NCI-H128 (cell line): ENCODE results near the gene PNPLA7.
"Not testable (repeated sequence)": the region's sequence is repeated elsewhere in the genome, so short reads cannot be mapped to it uniquely, and the experiment has no call there.

ENCODE experiments used
- DNase-seq: peaks from one replicate; lab custom pipeline; 2025; ENCODE audit not compliant: unreplicated experiment; lab: John Stamatoyannopoulos, UW

The PNPLA7 gene

DNA sequence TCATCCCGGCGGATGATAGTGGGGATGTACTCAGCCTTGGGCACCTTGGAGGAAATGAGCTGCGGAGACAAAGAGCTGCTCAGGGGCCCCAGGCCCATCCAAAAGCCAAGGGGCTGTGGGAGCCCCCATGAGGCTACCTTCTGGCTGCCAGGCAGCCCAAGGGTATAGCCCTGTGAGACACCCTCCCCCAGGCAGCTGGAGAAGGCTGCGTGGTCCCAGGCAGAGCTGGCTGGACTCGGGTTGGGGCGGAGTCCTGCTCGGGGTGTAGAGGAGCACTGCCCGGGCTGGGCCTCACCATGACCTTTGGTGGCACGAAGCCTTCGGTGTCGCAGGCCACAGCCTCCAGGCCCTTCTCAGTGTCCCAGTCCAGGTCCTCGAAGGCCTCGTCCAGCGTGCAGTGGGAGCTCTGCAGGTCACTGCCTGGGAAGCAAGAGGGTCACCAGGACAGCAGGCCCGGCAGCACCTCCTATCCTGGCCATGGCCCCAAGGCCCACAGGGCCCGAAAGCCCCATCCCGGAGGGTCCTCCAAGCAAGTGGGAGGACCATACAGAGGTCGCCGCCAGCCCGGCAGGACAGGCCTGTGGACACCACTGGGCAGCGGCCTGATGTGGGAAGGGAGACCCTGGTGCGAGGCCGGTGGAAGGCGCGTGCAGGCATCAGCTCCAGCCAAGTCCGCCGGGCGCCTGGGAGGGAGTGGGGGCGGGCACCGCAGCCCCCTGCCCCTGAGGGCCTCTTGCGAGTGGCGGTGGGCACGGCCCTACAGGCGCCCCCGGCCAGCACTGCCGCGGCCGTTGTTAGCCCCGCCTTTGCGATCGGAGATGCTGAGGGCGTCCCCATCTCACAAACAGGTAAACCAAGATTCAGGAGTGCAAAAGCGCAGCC, 97.2 kb downstream of the PNPLA7 start:
- DNase-seq = no peak

GRCh38 chr9:137452006-137452760, 98.0 kb downstream of the PNPLA7 start:
- DNase-seq = no peak

- DNase-seq = not testable (repeated sequence)
Measured at GRCh38 chr9:137451264-137452005, 98.8 kb downstream of the PNPLA7 start.

DNA sequence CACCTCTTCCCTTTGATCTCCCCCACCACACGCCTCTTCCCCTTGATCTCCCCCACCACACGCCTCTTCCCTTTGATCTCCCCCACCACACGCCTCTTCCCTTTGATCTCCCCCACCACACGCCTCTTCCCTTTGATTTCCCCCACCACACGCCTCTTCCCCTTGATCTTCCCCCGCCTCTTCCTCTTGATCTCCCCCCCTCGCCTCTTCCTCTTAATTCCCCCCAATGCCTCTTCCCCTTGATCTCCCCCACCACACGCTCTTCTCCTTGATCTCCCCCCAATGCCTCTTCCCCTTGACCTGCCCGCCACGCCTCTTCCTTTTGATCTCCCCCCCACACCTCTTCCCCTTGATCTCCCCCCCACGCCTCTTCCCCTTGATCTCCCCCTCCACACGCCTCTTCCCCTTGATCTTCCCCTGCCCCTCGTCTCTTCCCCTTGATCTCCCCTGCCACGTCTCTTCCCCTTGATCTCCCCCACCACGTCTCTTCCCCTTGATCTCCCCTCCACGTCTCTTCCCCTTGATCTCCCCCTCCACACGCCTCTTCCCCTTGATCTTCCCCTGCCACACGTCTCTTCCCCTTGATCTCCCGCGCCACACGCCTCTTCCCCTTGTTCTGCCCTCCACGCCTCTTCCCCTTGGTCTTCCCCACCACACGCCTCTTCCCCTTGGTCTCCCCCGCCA, 99.5 kb downstream of the PNPLA7 start:
- not testable (repeated sequence) for DNase-seq

GRCh38 chr9:137449931-137450538, 100.2 kb downstream of the PNPLA7 start:
- no peak for DNase-seq

DNA sequence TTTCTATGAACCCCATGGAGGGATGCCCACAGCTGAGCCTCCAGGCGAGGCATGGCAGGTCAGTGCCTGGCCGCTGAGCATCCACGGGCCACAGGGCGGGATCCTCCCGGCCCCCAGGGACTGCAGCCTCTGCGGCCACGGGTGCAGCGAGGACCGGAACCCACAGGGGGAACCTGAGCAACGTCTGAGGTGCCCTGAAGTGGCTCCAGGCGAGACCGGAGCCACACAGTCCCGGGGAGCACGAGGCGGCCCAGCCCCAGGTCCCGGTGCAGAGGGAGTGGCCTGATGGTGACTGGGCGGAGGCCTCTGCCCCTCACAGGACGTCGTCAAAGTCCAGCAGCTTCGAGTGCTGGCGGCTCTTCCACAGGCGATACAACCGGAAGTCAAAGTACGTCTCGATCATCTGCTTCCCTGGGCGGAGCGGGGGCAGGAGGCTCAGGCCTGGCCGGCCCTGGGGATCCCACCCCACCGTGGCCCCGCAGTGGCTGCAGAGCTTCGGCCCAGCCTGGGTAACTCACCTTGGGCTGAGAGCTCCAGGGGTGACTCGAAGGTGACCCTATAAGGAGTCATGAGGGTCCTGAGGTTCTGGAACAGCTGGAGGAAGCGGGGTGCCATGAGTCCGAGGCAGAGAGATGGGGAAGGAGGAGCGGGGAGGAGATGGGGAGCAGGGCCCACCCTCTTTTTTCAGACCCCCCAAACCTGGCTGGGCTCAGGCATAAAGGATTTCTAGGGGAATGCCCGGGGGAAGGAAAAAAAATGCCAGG, 100.9 kb downstream of the PNPLA7 start:
- DNase-seq = no peak

GRCh38 chr9:137448602-137448962, 101.6 kb downstream of the PNPLA7 start:
- no peak for DNase-seq

DNA sequence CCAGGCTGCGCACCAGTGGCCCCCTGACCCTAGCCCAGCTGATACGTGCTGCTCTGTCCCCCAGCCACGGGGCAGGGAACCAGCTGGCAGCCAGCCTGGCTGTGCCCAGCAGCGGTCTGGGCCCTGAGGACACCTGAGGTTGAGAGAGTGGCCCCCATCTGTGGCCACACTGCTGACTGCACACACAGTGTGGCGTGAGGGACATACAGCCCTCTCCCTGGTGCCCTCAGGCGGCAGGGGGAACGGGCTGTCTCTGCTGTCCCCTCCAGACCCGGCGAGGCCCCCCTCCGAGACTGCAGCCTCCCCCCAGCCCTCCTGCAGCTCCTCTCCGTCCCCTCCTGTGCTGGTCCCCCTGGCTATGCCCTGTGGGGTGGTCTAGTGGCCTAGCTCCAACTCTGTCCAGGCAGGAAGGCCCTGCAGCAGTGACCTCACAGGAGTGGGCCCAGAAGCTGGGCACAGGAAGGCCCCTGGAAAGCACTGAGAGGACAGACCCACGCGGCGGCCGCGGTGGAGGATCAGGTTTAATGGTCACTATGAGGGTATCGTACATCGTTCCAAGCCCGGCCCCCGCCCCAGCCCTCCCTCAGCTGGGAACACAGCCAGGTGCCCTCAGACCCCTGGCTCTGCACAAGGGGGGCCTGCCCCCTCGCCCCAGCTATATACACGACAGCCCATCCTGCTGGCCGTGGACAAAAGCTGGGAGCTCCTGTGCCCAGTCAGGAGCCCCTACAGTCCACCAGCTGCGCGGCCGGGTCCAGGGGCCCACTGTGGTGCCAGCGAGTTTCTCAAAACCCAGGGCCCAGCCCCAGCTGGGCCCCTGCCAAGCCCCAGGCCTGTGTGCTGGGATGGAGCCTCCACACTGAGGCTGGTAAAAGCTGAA, 102.2 kb downstream of the PNPLA7 start:
- DNase-seq = no peak

GRCh38 chr9:137446851-137447471, 103.2 kb downstream of the PNPLA7 start:
- no peak for DNase-seq

- no peak for DNase-seq
Measured at GRCh38 chr9:137445930-137446431, 104.2 kb downstream of the PNPLA7 start.

DNA sequence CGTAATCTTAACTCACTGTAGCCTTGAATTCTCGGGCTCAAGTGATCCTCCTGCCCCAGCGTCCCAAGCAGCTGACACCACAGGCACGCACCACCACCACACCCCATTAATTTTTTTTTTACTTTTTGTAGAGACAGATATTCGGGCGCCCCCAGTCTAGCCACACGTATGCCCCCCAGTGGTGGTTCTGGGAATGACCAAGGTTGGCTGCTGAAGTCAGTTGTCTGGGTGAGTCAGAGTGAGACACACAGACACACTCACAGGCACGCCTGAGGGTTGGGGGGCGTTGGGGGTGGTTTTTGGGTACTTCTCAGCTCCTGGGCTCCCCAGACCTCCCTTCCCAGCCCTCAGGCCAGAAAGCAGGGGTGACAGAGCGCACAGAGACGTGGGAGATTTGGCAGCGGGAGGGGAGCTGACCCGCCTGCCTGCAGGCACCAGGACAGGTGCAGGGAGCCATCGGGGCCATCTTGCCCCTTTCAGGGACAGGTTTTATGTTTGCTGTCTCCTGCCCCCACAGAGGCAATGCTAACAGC, 104.9 kb downstream of the PNPLA7 start:
- DNase-seq = peak; percentile 74

DNA sequence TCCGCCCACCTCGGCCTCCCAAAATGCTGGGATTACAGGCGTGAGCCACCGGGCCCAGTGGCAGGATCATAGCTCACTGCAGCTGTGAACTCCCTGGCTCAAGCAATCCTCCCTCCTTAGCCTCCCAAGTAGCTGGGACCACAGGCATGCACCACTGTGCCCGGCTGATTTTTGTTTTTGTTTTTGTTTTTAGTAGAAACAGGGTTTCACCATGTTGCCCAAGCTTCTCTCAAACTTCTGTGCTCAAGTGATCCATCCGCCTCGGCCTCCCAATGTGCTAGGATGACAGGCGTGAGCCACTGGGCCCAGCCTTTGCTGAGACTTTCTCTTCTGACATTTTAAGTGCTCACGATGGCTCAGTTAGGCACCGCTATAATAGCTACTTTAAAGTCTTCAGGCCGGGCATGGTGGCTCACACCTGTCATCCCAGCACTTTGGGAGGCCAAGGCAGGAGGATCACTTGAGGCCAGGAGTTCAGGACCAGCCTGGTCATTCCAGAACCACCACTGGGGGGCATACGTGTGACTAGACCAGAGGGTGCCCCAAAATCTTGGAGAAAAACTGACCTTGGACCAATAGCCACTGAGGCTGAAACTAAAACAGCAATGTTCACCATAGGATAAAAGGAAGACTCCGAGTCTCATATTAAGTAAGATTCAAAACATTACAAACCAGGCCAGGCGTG, 106.0 kb downstream of the PNPLA7 start:
- DNase-seq = no peak

DNA sequence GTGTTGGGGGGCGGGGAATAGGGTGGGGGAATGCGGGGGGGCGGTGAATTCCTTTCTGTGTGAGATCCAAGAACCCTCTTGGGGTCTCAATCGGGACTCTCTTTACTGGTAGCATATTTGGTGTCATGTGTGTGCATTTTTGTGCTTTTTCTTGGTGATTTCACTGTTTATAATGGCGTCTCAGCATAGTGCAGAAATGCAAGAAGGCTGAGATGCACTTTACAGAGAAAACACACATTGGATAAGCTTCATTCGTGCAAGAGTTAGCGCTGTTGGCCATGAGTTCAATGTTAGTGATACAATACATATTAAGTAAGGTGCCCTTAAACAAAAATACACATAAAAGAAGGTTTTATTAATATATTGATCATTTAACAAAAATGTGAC, 108.3 kb downstream of the PNPLA7 start:
- no peak for DNase-seq

- peak; percentile 24 for DNase-seq
Measured at GRCh38 chr9:137441289-137441934, 108.8 kb downstream of the PNPLA7 start, which contains the start of gene ENTPD8. ENTPD8 (minus strand) TSS chr9:137441357; CDS start chr9:137438285, 3,072 bp downstream.

DNA sequence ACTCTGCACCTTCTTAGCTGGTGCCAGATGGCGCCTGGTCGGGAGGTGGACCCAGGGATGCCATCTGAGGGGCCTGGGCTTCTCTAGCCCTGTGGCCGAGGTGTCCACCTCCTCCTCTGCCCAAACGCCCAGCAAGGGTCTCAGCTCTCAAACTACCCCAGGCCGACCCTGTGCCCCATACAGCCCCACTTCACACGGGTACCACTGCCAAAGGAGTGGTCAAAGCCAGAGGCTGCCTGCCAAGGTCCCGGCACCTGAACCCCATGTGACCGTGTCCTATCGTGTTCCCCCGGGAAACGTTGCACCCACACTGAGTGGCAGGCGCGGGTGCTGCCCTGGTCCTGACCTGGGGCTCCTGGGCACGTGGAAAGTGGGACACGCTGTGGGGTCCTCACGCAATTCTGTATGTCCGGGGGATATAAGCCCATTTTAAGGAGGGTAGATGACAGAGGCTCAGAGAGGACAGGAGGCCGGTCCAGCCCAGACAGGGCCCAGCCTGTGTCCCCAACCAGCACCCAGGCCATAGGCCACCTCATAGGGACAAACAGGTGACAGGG, 111.0 kb downstream of the PNPLA7 start:
- DNase-seq = no peak

GRCh38 chr9:137438591-137439157, 111.5 kb downstream of the PNPLA7 start:
- DNase-seq = no peak
